ENCODE results near the gene TSHB.

The TSHB gene

DNA sequence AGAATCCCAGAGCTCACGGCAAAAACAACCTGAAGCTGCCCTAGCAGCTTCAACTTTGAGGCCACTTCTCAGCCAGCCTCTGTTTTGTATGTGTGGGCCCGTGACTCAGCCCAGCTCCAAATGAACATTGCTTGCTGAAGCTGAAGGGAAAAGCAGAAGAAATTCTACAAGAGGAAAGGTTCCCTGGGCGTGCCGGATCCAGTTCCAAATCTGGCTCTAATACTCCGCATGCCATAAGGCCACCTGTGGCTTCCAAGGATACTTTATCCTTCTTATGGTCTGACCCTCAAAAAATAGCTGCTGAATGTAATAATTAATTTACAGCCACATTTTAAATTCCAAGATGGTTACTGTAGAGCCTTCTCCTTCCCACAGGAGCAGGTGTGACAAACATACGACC is 35.4 kb downstream of the TSHB start:
- TF ChIP-seq, protein P1, sequence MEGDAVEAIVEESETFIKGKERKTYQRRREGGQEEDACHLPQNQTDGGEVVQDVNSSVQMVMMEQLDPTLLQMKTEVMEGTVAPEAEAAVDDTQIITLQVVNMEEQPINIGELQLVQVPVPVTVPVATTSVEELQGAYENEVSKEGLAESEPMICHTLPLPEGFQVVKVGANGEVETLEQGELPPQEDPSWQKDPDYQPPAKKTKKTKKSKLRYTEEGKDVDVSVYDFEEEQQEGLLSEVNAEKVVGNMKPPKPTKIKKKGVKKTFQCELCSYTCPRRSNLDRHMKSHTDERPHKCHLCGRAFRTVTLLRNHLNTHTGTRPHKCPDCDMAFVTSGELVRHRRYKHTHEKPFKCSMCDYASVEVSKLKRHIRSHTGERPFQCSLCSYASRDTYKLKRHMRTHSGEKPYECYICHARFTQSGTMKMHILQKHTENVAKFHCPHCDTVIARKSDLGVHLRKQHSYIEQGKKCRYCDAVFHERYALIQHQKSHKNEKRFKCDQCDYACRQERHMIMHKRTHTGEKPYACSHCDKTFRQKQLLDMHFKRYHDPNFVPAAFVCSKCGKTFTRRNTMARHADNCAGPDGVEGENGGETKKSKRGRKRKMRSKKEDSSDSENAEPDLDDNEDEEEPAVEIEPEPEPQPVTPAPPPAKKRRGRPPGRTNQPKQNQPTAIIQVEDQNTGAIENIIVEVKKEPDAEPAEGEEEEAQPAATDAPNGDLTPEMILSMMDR (conservative IDR thresholded peaks at IDR 0.05; ENCODE audit: low read depth, low read length), result no peak
- DNase-seq (ENCODE audit: low read depth), result no peak

DNA sequence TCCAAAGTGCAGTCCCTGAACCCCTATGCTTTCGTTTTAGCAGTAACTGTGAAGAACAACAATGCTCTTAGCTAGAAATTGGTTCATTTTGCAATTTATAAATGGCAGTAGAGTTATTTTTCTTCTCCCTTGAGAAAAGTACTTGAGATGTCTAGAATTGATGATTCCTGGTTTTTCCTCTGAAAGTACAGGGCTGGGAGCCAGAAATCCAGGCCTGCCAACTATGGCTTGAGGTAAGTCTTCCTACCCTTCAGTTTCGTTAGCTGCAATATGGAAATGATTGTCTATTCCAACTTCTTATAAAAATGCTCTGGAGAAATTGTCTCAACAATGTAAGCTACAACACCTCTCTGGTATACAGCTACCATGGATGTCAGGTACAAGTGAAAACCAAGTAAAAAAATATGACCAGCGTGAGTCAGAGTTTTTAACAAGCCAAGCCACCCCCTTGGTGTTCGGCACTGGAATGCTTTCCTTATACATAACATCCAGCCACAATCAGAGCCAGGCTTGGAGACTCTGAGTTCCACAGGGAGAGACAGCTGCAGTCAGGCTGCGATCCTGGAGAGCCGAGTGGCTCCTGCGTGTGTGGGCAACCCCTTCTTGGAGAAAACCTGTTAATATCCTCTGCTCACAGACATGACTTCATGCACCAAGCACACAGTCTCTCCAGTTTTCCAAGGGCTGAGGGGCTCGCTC is 37.7 kb downstream of the TSHB start:
- H3K4me3 ChIP-seq (ENCODE audit: low read depth, low read length), result no peak overlapping the region
- no peak for DNase-seq (ENCODE audit: low read depth)
- TF ChIP-seq, protein P1 (conservative IDR thresholded peaks at IDR 0.05; ENCODE audit: low read depth, low read length), result no peak

More for the DNA sequence above, 35.4 kb downstream of the TSHB start:
- H3K4me3 ChIP-seq (ENCODE audit: low read depth, low read length), result no peak overlapping the region

DNA sequence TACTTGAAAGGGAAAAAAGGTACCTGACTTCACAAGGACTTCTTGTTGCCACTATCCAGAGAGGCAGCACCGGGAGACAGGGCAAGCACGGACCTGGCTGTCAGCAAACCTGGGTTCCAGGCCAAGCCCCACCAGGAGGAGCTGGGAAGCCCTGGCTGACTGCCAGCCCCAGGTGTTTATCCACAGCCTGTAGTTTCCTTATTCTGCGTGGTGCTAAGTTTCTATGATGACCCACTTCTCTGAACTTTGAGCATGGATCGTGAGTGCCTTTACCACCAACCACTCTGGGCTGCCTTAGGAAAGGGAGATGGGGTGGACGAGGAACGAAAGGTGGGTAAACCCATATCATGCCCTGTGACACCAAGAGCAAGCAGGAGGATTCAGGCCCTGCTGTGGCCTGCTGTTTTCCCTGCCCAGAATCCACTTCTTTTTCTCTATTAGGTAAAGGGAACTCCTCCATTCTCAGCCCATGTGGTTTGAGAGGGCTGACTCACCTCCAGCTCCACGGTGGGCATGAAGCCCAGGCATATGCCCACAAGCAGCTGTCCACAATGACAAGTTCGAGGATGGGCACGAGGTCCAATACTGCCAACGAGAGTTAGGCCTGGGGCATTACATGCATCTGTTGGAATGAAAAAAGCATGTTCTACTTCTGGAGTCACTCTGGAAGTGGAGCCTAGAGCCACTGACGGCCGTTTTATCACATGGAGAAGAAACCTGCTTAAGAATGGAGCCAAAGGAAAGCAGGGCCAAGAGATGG is 39.4 kb downstream of the TSHB start:
- no peak overlapping the region for H3K4me3 ChIP-seq (ENCODE audit: low read depth, low read length)
- DNase-seq (ENCODE audit: low read depth), result no peak
- TF ChIP-seq, protein P1 (conservative IDR thresholded peaks at IDR 0.05; ENCODE audit: low read depth, low read length), result no peak

DNA sequence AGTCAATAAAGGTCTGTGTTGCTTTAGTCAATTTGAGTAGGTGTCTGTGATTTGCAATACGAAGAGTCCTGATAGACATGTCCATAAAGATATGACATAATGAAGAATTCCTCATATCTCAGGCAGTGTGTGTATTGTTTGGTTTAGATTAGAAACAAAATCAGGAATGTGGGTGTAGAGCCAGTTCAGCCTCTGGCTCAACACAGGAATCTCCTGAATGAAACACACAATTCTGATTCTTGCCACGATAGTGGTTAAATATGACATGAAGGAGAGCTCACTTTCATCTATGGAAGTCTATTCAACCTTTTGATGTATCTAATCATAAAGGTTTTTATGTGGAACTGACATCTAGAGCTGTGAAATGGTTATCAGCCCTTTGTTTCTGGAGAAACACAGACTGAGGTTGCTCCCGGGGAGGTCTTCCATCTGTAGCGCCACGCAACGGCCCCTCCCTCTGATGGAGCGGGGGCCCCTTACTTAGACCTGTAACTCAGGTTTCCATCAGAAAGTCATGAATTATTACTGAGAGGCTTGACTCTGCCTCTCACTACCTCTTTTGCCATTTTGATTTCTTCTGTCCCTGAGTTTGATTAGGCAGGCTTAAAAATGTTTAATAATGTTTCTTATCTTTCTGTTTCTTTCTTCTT is 40.2 kb downstream of the TSHB start:
- peak; percentile 8 for DNase-seq (ENCODE audit: low read depth)
- TF ChIP-seq, protein P1 (conservative IDR thresholded peaks at IDR 0.05; ENCODE audit: low read depth, low read length), result no peak
- H3K4me3 ChIP-seq (ENCODE audit: low read depth, low read length), result no peak overlapping the region

DNA sequence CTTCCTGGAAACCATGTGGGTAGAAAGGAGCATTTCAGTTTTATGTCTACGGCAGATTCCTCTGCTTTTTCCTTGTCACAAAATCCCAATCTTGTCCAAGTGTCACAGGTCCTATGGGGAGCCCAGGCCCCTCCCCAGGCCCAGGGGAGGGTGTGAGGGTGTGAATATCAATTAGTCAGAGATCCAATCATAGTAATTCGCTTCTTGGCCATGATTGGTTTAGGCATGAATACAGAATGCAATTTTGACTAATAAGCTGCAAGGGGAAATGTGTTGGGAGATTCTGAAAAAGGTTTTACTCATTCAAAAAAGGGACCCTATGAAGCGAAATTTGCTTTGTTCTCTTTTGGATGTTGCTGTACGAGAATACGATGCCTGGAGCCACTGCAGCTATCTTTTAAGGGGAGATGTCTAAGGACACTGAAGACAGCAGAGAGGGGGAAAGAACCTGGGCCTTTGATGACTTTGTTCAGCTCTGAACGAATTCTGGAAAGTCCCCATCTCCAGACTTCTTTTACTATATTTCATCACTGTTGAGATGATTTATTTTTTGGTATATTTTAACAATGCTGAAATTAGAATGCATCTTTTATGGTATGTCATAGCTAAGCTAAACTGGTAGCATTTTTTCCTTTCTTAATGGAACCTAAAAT is 41.5 kb downstream of the TSHB start:
- no peak overlapping the region for H3K4me3 ChIP-seq (ENCODE audit: low read depth, low read length)
- no peak for DNase-seq (ENCODE audit: low read depth)
- TF ChIP-seq, protein P1 (conservative IDR thresholded peaks at IDR 0.05; ENCODE audit: low read depth, low read length), result no peak

DNA sequence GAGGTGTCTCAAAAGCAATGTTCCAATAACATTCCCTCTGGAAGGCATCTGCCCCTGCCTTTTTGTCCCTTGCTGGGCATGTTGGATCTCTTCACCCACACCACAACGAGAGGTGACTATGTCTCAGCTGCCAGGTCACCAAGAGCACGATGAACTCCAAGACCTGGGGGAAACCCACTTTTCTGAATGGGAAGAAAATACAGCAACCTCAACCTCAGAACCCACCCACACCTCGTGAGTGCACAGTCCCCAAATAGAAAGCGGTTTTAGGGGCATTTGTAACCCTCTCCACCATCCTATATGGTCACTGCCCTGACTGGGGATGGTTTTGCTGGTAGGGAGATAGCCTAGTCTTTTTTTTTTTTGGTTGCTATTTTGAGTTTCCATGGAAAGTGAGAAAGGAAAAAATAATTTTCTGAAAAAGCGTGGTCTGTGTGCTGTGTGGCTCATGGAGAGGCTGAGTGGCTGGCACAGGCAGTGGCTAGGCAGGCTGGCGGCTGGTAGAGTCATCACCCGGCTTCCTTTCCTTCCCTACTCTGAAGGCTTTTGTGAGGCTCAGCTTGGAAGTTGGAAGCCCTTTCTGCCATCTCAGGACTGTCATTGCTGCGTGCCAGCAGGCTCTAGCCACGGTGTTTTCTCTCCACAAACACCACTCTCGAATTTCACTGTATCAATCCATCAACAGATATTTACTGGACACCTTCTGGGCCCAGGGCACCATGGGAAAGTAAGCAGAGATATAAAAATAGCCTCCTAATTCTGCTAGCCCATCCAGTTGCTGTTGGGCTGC is 43.9 kb downstream of the TSHB start:
- TF ChIP-seq, protein P1 (conservative IDR thresholded peaks at IDR 0.05; ENCODE audit: low read depth, low read length), result no peak
- DNase-seq (ENCODE audit: low read depth), result no peak
- no peak overlapping the region for H3K4me3 ChIP-seq (ENCODE audit: low read depth, low read length)

Data from choroid plexus epithelial cell (primary cell).